Smooth muscle cell (in vitro differentiated cells): ENCODE results near the gene NR3C1. TPM values are rescaled to one million over a fixed set of nuclear protein-coding genes. Genes with fewer than 3 reads are reported as not detected.
A peak's percentile ranks its signal among the peaks of the same experiment; 100 is the strongest.

Experiments
- DNase-seq: peaks from one replicate; lab custom pipeline; 2025; ENCODE audit not compliant: unreplicated experiment; lab: John Stamatoyannopoulos, UW
- H2AFZ ChIP-seq: fragments of 200-600 bp; sonication (generic); 2 replicates; pipeline ENCODE4 v1.6.0; 2016; ENCODE audit warnings: antibody characterized with exemption, low read depth, mild to moderate bottlenecking
- H3F3A ChIP-seq: fragments of 200-600 bp; sonication (generic); 2 replicates; pipeline ENCODE4 v1.6.0; 2017; ENCODE audit warnings: antibody characterized with exemption, low read depth
- H3K27ac ChIP-seq: fragments of 200-600 bp; sonication (generic); 2 replicates; pipeline ENCODE4 v1.5.1; 2016; ENCODE audit warnings: low read depth, mild to moderate bottlenecking
- H3K27me3 ChIP-seq: fragments of 200-600 bp; sonication (generic); 2 replicates; pipeline ENCODE4 v1.6.1; 2016; ENCODE audit warnings: low read depth, mild to moderate bottlenecking
- H3K36me3 ChIP-seq: fragments of 200-600 bp; sonication (generic); 2 replicates; pipeline ENCODE4 v1.5.1; 2016; ENCODE audit warnings: low read depth
- H3K4me1 ChIP-seq: fragments of 200-600 bp; sonication (generic); 2 replicates; pipeline ENCODE4 v1.5.1; 2016; ENCODE audit warnings: low read depth
- H3K4me2 ChIP-seq: fragments of 200-600 bp; sonication (generic); 2 replicates; pipeline ENCODE4 v1.6.0; 2016; ENCODE audit warnings: mild to moderate bottlenecking
- H3K4me3 ChIP-seq: fragments of 200-600 bp; sonication (generic); 2 replicates; pipeline ENCODE4 v1.5.1; 2016; ENCODE audit warnings: mild to moderate bottlenecking
- H3K79me2 ChIP-seq: fragments of 200-600 bp; sonication (generic); 2 replicates; pipeline ENCODE4 v1.6.0; 2016; ENCODE audit warnings: low read depth, mild to moderate bottlenecking
- H3K9ac ChIP-seq: fragments of 200-600 bp; sonication (generic); 2 replicates; pipeline ENCODE4 v1.6.0; 2016; ENCODE audit warnings: low read depth
- H3K9me3 ChIP-seq: fragments of 200-600 bp; sonication (generic); replicated peaks from 2 replicates; pipeline ENCODE4 v1.5.1; 2016; ENCODE audit warnings: low read depth
- H4K20me1 ChIP-seq: fragments of 200-600 bp; sonication (generic); 2 replicates; pipeline ENCODE4 v1.6.0; 2016; ENCODE audit warnings: low read depth
- CTCF ChIP-seq: fragments of 200-600 bp; sonication (generic); IDR thresholded peaks from 2 replicates; pipeline ENCODE4 v1.5.1; 2017; ENCODE audit warnings: borderline replicate concordance, mild to moderate bottlenecking, antibody characterized with exemption; ENCODE audit not compliant: insufficient read depth, poor library complexity, severe bottlenecking
- WGBS: methylation state at CpG from one replicate; pipeline ENCODE4 v1.1.7; 2016; ENCODE audit warnings: low lambda C conversion rate; 5-methylcytosine and 5-hydroxymethylcytosine counted together
- polyA plus RNA-seq: library from polyadenylated mRNA; unstranded; fragments of >200 nt; fragmentation: Nextera tagmentation; extraction: Ambion mirVana; gene quantifications from 2 replicates; pipeline ENCODE4 v1.2.1, GENCODE V29; 2016
- total RNA-seq: library from RNA; depleted of rRNA; stranded (reverse); fragments of >200 nt; gene quantifications from 2 replicates; pipeline ENCODE4 v1.2.3, GENCODE V29; 2014

NR3C1 gene
- total and polyA plus RNA-seq, 2 experiments from 2014 or later: 76.5 to 101 TPM

- Histone ChIP-seq H4K20me1 (peaks cover 99% of the 10 kb centered on the region), H2AFZ (no peak overlapping the region), H3K79me2 (peaks cover 100% of the 10 kb centered on the region), H3K36me3 (peaks cover 2% of the 10 kb centered on the region), H3K4me2 (peak overlapping the region; percentile 14), H3K27me3 (no peaks in the 10 kb centered on the region), H3K4me1 (no peaks in the 10 kb centered on the region), H3K9me3 (no peaks in the 10 kb centered on the region), H3F3A (no peaks in the 10 kb centered on the region), H3K9ac (no peak overlapping the region), H3K27ac (peak overlapping the region; percentile 10), H3K4me3 (no peak overlapping the region)
- TF ChIP-seq CTCF: no peak
- no peak for DNase-seq
- WGBS: 57% methylated on average over 3 of the region's 3 CpGs
Measured at GRCh38 chr5:143373076-143373475, 30.4 kb downstream of the NR3C1 start.

- Histone ChIP-seq H3K4me2 (peak overlapping the region; percentile 14), H4K20me1 (peaks cover 99% of the 10 kb centered on the region), H3K4me3 (no peak overlapping the region), H3F3A (no peaks in the 10 kb centered on the region), H3K79me2 (peaks cover 100% of the 10 kb centered on the region), H3K27ac (peak overlapping the region; percentile 10), H3K4me1 (no peaks in the 10 kb centered on the region), H3K9me3 (no peaks in the 10 kb centered on the region), H3K27me3 (no peaks in the 10 kb centered on the region), H3K36me3 (peaks cover 2% of the 10 kb centered on the region), H2AFZ (no peak overlapping the region), H3K9ac (no peak overlapping the region)
- no peak for DNase-seq
- no peak for TF ChIP-seq CTCF
- WGBS: 40% methylated on average over 4 of the region's 4 CpGs
Measured at GRCh38 chr5:143372187-143372829, 31.2 kb downstream of the NR3C1 start.

- H3F3A ChIP-seq: no peaks in the 10 kb centered on the region
- peaks cover 100% of the 10 kb centered on the region for H3K79me2 ChIP-seq
- no peak overlapping the region for H3K4me3 ChIP-seq
- no peak overlapping the region for H2AFZ ChIP-seq
- no peak overlapping the region for H3K4me2 ChIP-seq
- TF ChIP-seq CTCF: no peak
- 93% methylated on average over 3 of the region's 3 CpGs for WGBS
- H4K20me1 ChIP-seq: peaks cover 99% of the 10 kb centered on the region
- H3K27me3 ChIP-seq: no peaks in the 10 kb centered on the region
- H3K27ac ChIP-seq: no peak overlapping the region
- H3K9ac ChIP-seq: no peak overlapping the region
- no peaks in the 10 kb centered on the region for H3K9me3 ChIP-seq
- H3K4me1 ChIP-seq: no peaks in the 10 kb centered on the region
- peaks cover 2% of the 10 kb centered on the region for H3K36me3 ChIP-seq
- no peak for DNase-seq
Measured at GRCh38 chr5:143370440-143370839, 33.0 kb downstream of the NR3C1 start.

- 88% methylated on average over 2 of the region's 2 CpGs for WGBS
- H3K36me3 ChIP-seq: peaks cover 2% of the 10 kb centered on the region
Measured at GRCh38 chr5:143364061-143364460, 39.4 kb downstream of the NR3C1 start.

More at GRCh38 chr5:143364061-143364460, 39.4 kb downstream of the NR3C1 start:
- Histone ChIP-seq H4K20me1 (peaks cover 97% of the 10 kb centered on the region), H3K4me1 (no peaks in the 10 kb centered on the region), H3K9me3 (no peaks in the 10 kb centered on the region), H3K27me3 (no peaks in the 10 kb centered on the region), H3K79me2 (peaks cover 100% of the 10 kb centered on the region), H3K4me3 (no peak overlapping the region), H3K27ac (no peak overlapping the region), H2AFZ (no peak overlapping the region), H3K9ac (no peak overlapping the region), H3K4me2 (no peak overlapping the region), H3F3A (no peaks in the 10 kb centered on the region)
- no peak for DNase-seq
- TF ChIP-seq CTCF: no peak
